NK-92 treated with Interleukin-12 subunit alpha and Interleukin-12 subunit beta, amount 100 ng/mL, for 24 hours (cell line): ENCODE data around the gene IL20RA.
"Not testable (repeated sequence)": the region's sequence is repeated elsewhere in the genome, so short reads cannot be mapped to it uniquely, and the experiment has no call there.

Experiments
- DNase-seq: peaks from one replicate; lab custom pipeline; 2025; lab: John Stamatoyannopoulos, UW

IL20RA gene

DNA sequence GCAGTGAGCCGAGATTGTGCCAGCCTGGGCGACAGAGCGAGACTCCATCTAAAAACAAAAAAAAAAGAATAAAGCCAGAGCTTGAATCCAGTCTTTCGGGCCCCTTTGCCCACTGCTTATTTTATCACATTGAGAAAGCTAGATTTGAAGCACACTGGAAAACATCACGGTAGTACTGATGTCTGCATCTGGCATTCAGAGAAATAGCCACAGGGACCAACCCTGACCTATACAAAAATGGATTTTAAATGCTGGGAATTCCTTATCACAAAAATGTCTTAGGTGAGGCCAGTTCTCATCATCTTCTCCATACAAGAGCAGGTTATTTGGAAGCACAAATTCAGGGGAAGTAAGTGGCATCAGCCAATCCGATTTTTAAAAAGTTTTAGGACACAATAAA lies 73.2 kb downstream of the IL20RA start:
- DNase-seq = no peak

DNA sequence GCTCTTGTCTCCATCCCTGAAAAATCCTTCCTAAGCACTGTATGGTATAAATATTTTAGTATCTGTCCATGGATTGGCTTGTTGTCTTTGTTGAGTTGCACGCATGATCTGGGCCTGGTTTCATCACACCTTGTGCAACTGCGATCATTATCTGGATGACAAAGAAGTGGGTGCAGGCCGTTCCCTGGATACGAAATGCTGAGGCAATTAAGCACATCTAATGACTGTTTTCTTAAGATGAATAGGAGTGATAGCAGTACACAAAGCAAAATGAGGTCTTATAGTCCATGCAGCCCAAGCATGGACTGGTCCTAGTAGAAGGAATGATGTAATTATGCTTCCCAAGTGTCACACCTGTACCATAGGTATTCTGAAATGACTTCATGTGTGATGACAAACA lies 74.8 kb downstream of the IL20RA start:
- no peak for DNase-seq

DNA sequence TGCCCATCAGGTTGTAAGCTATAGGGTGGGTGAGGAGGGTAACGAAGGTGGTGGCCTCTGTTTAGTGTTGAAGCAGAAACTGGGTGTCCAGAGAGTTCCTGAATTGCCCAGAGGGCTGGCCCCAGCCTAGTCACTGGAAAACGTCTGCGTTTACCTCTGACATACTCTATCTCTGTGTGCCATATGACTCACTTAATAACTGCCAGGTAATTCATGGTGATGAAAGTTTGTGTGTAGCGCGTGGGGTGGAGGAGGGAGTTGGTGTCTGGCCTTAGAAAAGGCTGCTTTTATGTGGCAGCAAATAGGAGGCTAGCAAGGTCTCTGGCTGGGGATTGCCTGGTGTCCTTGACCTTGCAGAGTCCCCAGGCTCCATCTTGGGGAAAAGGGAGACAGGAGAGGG lies 75.3 kb downstream of the IL20RA start:
- DNase-seq = no peak

DNA sequence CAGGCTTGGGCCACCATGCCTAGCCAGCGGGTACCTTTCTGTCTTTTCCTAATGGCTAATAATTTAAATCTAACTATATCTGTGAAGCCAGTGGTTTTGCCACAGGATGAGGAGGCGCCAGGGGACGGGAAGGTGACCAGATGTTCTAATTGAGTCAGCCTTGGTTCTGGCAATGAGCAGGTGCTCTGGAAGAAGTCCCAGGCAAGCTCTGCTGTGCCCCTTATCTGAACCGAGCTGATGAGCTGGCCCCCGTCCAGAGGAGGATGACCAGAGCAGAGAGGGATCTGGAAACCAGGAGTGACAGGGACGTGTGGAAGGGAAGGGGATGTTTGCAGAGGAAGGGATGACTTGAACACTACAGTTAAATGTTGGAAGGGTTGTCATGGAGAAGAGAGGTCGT lies 75.9 kb downstream of the IL20RA start:
- no peak for DNase-seq

DNA sequence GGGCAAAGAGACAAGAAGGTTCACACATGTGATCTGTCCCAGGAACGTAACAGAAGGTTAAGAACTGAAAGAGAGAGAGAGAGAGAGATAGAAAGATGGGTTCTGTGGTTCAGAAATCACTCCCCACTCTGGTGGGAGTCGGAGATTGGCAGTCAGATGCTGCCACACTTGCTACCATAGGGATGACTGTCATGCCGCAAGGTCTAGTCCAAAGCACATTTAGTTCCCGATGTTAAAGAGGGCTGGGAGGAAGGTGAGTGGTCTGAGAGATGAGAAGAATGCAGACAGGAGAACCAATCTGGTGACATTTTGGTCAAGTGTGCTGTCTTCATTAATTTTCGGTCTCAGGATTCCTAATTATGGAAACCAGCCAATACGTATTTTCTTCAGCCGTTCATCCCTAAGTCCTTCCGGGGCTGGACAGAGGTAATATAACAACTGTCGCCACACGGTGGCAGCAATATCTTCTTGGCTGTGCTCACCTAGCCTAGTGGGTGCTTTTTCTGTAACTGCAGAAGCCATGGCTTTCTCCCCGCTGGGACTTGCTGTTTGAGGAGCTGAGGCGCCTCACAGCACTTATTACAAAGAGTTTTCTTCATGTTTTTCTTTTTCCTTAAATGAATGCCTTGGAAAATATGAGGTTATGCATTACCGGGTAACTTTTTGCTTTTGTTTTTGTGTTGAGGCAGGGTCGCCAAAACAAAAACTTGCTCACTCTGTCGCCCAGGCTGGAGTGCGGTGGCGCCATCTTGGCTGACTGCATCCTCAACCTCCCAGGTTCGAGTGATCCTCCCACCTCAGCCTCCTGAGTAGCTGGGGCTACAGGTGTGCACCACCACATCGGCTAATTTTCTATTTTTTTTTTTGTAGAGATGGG lies 76.7 kb downstream of the IL20RA start:
- peak; percentile 18 for DNase-seq

DNA sequence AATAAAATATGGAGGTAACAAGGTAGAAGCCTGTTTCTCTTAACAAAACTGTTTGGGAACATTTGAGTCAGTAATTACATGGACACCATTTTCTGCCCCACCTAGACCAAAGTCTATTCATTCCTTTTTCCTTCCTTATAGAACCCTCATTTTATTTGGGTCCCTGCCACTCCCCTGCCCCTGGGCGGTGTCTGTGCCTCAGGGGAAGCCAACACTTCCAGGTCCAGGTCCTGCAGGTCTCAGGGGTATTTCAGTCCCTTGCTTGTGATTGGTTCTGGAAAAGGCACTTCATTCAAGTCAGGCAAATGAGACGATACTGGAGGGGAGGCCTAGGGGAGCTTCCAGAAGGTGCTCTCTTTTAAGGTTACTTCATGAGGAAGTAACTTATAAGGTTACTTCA lies 80.4 kb downstream of the IL20RA start:
- DNase-seq = no peak

DNA sequence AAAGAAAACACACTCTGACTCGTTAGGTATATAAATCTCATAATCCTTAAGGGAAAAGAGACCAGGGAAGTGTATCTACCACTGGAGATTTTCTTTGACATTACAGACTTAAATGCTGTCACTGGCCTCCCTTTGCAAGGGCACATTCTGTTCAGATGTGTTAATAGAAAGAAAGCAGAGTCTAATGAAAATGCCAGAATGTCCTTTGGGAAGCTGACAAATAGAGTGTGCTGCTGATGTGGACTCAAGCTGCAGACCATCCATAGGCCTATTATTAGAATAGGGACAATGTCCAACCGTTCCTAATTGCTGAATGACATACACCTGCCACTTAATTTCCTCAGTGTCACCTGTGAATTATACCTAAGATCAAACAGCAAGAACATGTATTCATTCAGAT lies 81.5 kb downstream of the IL20RA start:
- no peak for DNase-seq

DNA sequence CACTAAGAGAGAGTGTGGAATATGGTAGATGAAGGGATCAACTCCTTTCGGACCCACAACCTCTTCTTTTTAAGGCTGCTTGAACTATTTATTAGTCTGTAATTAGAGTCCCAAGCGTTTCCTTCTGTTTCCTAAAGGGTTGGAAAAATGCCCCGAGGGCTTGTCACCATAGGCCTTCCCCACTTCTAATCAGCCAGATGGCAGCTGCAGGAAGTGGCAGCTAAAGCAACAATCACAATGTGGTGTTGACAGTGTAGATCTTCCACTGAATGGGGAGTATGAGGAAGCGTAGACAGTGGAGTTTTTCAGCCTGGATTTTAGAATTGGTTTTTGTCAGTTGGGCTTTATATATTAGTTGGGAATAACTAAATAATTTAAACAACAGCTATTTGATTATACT lies 82.1 kb downstream of the IL20RA start:
- no peak for DNase-seq

DNA sequence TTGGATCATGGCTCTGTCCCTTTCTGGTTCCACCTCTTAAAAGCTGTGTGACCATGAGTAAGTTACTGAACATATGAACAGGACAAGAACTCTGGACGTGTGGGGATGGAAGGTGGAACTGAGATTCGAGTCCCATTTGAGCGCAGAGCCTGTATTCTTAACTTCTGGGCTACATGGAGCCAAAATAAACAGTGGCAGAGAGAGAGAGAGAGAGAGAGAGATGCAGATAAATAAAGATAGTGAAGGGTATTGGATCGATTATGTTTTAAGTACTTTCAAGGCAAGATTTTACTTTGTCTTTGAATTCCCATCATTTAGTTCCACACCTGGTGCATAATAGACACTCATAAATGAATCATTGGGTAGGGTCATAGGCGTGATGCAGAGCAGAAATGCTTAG lies 82.9 kb downstream of the IL20RA start:
- DNase-seq = no peak

DNA sequence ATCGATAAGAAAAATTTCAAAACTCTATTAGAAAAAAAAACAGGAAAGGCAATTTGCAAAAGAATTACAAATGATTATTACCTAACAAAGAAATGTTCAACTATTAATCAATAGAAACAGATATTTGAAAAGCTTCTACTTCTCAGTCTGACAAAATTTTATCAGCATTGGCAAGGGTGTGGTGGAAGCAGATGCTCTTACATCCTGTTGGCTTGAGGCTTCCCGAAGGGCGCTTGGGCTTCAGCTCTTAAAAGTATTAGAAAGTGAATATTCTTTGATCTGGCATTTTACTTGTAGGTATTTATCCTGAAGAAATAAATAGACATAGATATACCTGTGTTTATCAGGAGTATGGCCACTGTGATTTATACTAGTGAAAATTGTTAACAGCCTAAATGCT lies 84.0 kb downstream of the IL20RA start:
- no peak for DNase-seq

DNA sequence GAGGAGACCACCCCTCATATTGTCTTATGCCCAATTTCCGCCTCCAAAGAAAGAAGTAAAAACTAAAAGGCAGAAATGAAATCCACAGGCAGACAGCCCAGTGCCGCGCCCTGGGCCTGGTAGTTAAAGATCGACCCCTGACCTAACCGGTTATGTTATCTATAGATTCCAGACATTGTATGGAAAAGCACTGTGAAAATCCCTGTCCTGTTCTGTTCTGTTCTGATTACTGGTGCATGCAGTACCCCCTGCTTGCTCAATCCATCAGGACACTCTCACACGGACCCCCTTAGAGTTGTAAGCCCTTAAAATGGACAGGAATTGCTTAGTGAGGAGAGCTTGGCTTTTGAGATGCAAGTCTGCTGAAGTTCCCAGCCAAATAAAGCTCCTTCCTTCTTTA lies 84.8 kb downstream of the IL20RA start:
- not testable (repeated sequence) for DNase-seq

DNA sequence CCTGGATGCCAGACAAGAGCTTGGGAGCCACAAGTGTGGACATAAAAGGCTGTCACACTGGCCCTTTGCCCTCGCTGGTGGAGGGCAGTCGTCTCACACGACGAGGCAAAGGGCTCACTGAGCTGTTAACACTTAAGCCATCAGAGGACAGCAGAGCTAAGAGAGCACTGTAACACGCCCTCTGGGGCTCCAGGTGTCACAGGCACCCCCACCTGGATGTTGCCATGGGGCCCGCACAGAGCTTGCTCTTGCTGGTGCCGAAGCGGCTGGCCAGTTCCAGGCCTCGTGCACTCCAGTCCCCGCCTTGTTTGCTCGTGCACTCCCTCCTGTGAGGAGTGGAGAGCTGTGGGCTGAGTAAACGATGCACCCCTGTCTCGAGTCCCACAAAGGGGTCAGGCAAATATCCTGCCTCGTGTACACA lies 85.3 kb downstream of the IL20RA start:
- no peak for DNase-seq

DNA sequence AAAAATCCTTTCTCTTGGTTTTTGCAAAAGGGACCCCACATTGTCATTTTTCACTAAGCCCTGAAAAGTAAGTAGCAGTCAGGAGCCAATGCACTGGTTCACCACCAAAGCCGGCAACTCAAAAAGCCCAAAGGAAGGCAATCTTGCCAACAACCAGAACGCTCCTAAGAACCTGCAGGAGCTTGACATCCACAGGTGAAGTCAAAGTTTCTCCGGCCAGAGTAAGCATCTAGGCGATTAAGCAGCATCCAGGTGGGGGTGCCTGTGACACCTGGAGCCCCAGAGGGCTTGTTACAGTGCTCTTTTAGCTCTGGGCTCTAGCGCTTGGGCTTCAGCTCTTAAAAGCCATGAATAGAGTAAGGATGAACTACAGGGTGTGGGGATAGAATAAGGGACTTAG lies 86.6 kb downstream of the IL20RA start:
- no peak for DNase-seq

DNA sequence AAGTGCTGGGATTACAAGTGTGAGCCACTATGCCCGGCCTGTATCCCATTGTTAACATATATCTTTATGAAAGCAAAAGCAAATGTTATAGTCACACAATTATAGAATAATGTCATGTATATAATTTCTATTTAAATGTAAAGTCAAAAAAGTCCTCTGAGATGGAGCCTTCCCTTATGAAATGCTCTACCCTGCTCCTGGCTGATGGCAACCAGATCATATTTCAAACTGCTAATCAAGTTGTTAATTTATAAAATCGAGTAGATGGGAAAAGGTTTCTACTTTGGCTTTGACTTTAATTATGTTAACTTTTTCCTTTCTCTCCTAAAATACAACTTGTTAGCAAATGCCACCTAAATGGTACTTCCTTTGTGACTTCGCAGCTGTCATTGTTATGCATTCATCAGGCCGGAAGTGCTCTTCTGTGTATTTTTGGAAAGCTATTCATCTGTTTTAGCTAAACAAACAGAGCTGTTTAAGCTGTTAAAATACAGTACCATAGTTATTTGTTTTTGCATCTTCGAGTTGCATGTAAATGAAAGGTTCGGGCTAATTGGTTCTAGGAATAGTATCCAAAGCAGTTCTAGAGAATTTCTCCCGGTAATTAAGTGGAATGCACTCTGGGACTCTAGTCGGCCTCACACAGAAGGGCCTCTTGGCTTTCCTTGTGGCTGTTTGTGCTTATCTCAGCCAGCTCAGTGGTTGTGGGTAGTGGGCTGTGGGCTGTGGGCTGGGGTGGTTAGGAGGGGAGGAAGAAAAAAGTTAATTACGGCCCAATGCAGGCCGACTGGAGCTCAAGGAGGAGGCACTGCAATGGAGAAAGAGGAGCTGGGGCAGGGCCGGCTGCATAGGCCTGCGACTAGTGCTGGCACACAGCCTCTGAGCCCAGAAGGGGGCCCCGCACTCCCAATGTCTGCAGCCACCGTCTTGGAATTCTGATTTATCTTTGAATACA lies 87.9 kb downstream of the IL20RA start:
- no peak for DNase-seq

DNA sequence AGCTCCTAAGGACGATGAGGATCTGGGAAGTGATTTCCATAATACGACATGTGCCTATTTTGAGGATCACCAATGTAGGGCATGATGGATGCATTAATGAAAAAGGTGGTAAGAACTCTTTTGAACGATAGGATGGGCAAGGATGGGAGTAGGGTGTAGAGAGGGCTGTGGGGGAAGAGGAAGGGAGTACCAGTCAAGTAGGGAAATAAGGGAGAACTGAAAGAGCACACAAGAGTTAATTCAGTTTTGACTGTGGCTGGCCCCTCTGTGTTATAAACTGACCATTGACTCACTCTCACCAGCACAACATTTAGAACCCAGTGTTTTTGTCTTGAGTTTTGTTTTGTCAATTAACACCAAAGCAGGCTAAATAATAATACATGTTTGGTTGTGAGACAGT lies 89.6 kb downstream of the IL20RA start:
- no peak for DNase-seq

DNA sequence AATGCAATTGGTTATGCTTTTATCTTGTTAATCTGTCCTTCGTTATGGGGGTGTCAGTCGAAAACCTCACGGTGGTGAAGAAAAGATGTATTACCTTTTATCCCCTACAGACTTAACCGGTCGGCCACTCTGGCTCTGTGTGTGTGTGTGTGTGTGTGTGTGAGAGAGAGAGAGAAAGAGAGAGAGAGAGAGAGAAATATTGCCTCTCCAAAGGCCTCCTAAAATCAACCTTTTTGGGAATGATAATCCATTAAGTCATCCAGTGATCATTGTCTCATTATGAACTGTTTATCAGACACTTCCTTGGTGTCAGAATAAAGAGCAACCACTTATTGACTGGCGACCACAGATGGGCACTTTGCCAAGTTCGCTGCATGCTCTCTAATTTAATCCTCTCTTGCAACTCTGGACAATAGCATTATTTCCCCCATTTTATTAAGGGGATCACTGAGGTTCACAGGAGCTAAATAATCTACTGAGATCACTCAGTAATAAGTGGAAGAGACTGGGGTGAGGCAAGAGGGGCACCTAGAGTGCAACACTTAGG lies 92.0 kb downstream of the IL20RA start:
- DNase-seq = no peak

DNA sequence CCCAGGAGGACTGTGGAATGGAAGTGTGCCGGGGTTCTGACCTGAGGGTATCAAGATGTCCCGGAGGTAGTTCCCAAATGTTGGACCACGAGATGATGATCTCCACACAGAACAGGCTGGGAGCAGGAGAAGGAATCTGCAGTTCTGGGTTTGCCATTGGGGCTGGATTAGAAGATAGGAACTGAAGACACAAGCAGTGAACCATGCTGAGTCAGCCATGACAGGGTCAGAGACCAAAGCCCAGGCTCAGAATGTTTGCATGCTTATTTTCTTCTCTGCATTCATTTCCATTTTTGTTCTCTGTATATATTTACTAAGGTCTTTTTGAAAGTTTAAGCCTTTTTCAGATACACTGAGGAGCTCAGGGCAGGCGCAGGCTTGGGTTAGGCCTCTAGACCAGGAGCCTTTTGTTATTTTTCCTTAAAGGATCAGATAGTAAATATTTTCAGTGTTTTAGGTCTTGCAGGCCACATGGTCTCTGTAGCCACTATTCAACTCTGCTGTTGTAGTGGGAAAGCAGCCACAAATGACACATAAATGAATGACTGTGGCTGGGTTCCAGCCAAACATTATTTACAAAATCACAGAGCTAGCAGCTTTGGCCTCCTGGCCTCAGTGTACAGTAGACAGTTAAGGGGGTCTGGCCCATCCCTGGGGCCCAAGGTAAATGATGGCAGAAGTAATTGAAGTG lies 94.2 kb downstream of the IL20RA start:
- DNase-seq = no peak
